HG02840 (cell line): Measurements from ENCODE around the gene PRKG1.
"Not testable (repeated sequence)": the region's sequence is repeated elsewhere in the genome, so short reads cannot be mapped to it uniquely, and the experiment has no call there.

Source experiments
- ATAC-seq: cut with Tn5 transposase; IDR thresholded peaks from one replicate; pipeline ENCODE4 v1.9.1; 2021; ENCODE audit warnings: mild to moderate bottlenecking, moderate library complexity, moderate number of reproducible peaks; ENCODE audit not compliant: unreplicated experiment, low FRiP score

Gene PRKG1

GRCh38 chr10:51366044-51366443, 291.8 kb downstream of the PRKG1 start:
- no peak for ATAC-seq

DNA sequence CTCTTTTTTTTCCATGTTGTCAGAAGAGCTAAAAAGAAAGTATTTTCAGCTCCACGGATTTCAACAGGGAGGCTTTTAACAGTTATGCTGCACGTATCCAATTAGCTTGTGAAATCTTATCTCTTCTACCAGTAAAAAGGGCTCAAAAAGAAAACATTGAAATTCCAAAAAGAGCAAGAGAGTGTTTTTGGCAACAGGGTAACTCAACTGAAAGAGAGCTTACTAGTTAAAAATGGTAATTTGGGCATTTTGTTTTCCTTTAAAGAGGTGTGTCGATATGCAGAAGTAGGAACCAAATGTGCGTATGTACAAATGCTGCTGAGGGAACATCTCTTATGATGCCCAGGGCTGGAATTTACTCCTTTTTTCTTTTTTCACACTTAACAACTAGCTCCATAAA, 292.8 kb downstream of the PRKG1 start:
- no peak for ATAC-seq

DNA sequence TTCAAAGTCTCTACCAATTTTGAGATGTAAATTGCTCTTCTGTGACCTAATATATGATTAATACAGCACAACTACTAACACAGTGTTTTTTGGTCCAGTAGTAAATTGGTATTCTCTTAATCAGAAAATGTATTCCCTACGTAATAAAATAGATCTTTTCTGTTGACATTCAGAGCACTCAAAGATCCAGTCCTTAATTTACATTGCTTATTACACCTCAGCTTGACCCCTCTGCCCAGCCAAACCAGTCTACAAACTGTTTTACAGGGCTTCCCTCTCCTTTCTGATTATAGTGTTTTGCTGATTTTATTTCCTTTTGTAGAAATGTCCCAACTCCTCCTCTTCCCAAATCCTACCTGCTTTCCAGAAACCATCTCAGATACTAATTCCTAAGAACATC, 293.4 kb downstream of the PRKG1 start:
- no peak for ATAC-seq

DNA sequence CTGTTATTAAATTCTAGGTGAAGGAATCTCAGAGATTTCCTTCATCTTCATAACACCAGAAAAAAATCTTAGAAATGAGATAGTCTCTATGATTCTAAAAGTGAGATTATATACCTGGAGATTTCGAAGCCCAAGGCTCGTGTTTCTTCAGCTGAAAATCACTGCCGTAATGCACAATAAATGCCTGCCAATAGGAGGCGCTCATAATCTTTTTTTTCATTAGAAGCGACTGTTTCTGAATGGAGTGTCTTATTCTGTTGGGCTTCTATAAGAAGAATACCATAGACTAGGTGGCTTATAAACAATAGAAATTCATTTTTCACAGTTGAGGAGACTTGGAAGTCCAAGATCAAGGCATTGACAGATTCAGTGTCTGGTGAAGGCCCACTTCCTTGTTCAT, 294.7 kb downstream of the PRKG1 start:
- no peak for ATAC-seq

DNA sequence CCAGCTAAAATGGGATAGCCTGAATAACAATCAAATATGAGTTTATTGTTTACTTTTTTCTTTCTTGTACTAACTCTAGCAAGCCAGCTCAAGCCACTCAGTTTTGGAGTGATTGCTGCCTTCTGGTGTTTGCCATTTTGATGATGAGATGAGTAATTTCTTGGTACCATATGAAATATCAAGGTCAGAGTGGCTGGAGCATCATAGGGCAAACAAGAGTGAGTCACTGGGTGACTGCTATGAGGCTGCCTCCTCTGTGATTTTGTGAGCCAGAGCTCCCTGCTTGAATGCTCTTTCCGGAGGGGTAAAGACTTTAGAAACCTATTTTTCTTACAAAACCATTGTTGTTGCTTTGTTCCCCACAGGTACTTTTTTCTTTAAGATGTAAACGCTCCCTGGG, 295.6 kb downstream of the PRKG1 start:
- no peak for ATAC-seq

DNA sequence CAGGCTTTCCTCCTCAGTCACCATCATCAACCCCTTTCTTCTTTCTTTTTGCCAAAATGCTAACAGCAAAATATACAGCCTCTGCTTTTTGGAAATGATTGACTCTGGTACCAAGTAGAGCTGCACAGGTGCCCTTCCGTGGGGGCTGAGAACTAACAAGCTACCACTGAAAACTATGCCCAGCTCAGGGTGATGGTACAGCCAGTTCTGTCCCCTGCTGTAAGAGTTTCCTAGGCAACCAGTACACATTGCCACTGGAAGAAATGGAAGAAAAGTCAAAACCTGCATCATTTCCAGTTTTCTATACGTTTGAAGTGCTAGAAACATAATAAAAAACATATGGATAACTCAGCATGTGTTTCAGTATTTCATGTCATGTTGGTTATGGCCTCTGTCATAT, 297.5 kb downstream of the PRKG1 start:
- no peak for ATAC-seq

DNA sequence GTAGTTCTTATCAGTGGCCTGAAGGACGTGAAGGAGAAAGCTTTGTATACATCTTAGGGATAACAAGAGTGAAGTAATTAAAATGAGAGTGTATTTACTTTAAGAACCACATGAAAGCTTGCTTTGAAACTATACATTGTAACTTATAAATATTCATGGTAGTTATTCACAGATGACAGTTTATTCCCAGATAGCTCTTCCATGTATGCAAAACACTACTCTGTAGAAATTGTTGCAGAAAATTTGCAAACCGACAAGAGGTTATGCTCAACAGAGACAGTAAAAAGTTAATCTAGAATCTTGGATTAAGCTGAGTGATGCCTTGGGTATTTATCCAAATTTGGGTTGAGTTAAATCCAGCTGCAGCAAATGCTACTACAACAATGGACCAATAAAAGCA, 301.5 kb downstream of the PRKG1 start:
- no peak for ATAC-seq

DNA sequence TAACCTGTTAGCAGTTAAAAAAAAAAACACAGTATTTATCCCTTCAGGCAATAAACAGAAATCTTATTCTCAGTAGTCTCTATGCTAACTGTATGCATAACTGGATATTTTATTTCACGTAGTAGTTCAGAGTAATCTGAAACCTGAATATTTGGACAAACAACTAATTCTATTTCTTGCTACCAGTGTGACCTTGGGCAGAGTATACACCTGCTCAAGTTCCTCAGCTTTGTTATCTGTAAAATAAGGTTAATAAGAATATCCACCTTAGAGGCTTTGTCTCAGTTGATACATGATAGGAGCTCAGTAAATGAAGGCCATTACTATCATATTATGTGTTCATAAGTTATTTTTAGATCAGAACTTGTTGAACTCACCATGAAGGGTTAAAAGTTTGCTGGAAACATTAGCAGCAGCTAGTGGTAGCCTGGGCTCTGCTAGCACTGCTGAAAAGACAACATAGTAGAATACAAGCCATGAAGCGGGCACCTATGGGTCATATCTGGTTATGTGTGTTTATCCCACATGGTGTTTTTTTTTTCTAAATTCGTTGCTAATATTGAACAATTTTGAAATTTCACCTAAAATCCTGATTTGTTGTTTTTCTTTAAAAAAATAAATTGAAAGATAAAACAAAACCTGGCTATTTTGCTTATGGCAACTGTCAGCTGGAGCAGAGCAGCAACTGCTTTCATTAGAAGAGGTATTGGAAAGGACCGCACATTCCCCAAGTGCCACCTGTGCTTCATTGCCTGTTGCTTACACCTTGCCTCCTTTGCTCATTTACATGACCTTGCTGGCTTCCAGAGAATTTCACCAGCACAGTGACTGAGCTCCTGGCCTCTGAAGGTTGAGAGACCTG, 303.0 kb downstream of the PRKG1 start:
- ATAC-seq = no peak

- no peak for ATAC-seq
These were observed 303.8 kb downstream of the PRKG1 start for GRCh38 chr10:51377932-51378599.

GRCh38 chr10:51382181-51382580, 307.9 kb downstream of the PRKG1 start:
- ATAC-seq = no peak

DNA sequence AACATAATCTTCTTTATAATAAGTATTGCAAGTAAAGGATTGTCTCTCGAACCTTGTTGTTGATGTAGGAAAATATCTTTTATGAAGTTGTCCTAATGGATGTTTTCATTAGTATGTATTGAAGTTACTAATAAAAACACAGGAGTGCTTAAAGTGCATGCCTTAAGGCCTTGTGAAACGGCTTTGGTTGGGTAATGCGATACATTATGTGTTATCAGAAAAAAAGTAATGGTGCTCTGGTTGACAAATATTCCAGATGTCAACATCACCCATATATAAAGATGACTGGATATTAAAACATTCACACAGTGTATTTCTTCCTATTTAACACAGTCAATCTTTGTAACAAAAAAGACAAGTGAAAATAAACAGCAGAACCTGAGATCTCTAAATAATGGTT, 310.7 kb downstream of the PRKG1 start:
- ATAC-seq = no peak

DNA sequence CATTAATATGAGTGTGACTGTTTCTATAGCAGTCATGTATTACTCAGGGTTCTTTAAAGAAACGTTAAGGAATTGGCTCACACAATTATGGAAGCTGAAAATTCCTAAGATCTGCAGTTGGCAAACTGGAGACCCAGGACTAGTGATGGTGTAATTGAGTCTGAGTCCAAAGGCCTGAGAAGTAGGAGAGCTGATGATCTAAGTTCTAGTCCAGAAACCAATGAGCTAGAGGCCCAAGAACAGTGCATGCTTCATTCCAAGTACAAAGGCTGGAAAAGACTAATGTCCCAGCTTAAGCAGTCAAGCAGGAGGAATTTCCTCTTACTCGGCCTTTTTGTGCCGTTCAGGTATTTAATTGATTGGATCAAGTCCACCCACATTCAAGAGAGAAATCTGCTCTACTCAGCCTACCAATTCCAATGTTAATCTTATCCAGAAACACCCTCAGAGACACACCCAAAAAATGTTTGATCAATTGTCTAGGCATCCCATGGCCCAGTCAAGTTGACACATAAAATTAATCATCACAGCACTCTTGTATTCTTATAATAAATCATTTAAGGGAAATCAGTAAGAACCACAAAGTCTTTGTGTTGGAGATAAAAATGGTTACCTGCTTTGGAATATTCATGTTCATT, 312.1 kb downstream of the PRKG1 start:
- ATAC-seq = no peak

DNA sequence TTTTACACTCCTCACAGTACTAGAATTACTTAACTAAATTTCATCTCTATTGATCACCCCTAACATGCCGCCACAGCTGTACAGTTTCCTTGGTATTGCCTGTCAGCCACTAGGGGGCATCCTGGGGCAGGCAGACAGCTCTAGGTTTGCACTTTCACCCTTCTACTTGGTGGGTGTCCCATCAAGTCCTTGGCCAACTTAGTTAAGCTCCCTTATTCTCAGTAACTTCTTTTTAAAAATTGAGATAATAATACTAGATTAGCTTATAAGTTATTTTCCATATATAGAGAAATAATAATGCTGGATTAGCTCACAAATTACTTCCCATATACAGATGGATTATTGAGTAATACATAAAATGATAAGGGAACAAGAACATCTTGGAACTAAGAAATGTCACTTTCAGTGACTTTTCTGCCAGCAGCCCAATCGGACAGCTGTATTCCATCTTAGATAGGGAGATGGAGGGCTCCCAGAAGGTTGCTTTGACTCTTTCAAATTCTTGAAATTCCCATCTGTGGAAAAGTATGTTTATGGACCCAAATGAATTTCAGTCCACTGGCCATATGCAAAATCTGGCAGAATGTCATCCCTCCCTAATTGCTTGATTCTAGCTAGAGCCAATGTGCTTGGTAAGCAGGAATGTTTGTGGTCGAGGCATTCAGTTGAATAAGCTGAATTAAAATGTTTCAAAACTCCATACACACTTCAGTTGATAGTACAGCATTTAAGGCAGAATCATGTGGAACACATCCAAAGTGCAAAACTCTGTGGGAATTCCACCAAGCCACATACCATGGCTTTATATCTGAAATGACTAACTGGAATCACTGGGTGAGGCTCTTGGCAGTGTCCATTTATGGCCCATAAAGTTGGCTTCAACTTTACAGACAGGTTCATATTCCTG, 315.4 kb downstream of the PRKG1 start:
- ATAC-seq = peak; percentile 74

GRCh38 chr10:51393006-51393405, 318.7 kb downstream of the PRKG1 start:
- not testable (repeated sequence) for ATAC-seq

DNA sequence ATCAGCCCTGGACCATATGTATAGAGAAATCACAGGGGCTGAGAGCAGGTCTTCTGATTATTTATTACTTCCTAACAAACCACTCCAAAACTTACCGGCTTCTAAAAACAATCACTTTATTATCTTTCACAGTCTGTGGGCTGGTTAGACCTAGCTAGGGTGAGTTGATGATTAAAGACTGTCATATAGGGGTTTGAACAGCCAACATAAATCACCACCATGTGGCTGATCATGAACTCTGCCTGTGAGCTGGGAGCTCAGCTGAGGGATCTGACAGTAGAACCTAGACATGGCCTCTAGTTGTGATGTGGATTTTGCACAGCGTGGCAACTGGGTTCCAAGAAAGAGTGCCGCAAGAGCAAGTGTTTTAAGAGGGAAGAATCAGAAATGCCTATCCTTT, 319.8 kb downstream of the PRKG1 start:
- no peak for ATAC-seq

DNA sequence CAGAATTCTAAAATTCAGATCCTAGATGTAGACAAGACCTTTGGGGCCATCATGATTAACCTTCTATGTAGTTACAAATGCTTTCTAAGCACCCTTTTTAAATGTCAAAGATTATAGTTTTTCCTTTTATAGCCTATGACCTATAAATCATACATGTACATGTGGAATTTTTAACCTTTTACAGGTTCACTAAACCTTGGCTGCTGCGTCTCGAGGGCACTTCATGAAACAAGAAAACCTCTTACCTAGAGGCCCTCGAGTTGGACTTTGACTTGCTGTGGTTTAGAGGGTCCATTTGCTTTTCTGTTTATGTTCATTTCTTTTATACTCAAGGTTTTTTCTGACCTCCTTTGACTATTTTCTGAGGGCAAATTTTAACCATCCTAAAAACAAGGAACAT, 323.0 kb downstream of the PRKG1 start:
- no peak for ATAC-seq

GRCh38 chr10:51397695-51398094, 323.4 kb downstream of the PRKG1 start:
- ATAC-seq = no peak

- ATAC-seq = no peak
These were observed 325.6 kb downstream of the PRKG1 start for GRCh38 chr10:51399840-51400239.

DNA sequence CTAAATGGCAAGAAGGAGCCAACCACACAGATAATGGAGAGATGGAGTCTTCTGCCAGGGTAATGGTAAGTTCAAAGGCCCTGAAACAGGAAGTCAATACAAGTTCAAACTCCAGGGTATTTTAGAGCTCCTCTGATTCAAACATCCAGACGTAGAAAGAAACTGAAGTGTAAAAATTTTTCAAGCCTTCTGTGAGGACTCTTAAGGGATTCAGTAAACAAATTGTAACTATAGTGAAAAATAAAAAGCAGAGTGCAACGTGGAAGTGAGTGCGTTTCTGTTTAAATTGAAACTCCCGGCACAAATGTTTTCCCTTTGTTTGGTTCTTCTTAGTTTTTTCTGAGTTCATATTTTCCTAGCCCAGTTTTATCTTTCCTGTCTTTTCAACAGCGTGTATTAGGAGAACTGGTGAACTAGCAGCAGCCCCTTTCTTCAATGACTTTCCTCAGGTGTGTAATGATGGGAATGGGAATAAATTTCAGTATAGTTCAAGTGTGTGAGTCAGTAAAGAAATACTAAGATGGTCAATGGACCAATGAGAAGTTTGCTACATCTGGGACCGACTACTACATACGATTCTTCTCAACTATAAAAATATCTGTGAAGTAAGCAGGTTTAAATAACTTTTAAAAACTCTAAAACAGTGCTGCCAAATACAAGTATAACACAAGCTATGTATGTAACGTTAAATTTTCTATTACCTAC, 326.3 kb downstream of the PRKG1 start:
- no peak for ATAC-seq

GRCh38 chr10:51403521-51403920, 329.2 kb downstream of the PRKG1 start:
- ATAC-seq = no peak
